PFSK-1 (cell line): ENCODE measurements around the gene MTCH1.

Experiments used
- FOXP2 ChIP-seq: optimal IDR thresholded peaks from 2 replicates; pipeline ENCODE3; 2011; ENCODE audit warnings: borderline replicate concordance, control low read depth, inconsistent platforms; ENCODE audit not compliant: insufficient read depth; ENCODE audit errors: extremely low read length, extremely low read depth
- POLR2AphosphoS5 ChIP-seq: IDR thresholded peaks from 2 replicates; pipeline ENCODE4 v1.6.1; 2012; ENCODE audit warnings: low read depth, mild to moderate bottlenecking, control low read depth, low read length, moderate library complexity
- REST ChIP-seq, 2 experiments: IDR thresholded peaks; 2 replicates each; pipeline versions ENCODE4 v1.6.1 to v1.8.0; 2011 to 2012; ENCODE audit warnings: low read depth in 2 of 2, low read length in 2 of 2, control low read depth in 1 of 2, inconsistent platforms in 1 of 2, mild to moderate bottlenecking in 1 of 2, moderate library complexity in 1 of 2; ENCODE audit not compliant: insufficient read depth in 1 of 2
- SIN3A ChIP-seq: IDR thresholded peaks from 2 replicates; pipeline ENCODE4 v1.6.1; 2012; ENCODE audit warnings: mild to moderate bottlenecking, low read length, moderate library complexity, borderline replicate concordance; ENCODE audit not compliant: insufficient read depth
- TAF1 ChIP-seq: IDR thresholded peaks from 2 replicates; pipeline ENCODE4 v1.6.1; 2012; ENCODE audit warnings: low read length, control low read depth, borderline replicate concordance; ENCODE audit not compliant: insufficient read depth

GRCh38 chr6:36924131-36924530 lies 61.9 kb downstream of the MTCH1 start:
- TF ChIP-seq TAF1 (no peak), POLR2AphosphoS5 (no peak), REST (IDR thresholded peaks at IDR 0.05; ENCODE audit: insufficient read depth in 1 of 2, low read depth in 2 of 2, low read length in 2 of 2) (no peak), SIN3A (no peak), FOXP2 (no peak)
